ENCODE measurements around the gene JPT1.

JPT1 gene, protein sequence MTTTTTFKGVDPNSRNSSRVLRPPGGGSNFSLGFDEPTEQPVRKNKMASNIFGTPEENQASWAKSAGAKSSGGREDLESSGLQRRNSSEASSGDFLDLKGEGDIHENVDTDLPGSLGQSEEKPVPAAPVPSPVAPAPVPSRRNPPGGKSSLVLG

DNA sequence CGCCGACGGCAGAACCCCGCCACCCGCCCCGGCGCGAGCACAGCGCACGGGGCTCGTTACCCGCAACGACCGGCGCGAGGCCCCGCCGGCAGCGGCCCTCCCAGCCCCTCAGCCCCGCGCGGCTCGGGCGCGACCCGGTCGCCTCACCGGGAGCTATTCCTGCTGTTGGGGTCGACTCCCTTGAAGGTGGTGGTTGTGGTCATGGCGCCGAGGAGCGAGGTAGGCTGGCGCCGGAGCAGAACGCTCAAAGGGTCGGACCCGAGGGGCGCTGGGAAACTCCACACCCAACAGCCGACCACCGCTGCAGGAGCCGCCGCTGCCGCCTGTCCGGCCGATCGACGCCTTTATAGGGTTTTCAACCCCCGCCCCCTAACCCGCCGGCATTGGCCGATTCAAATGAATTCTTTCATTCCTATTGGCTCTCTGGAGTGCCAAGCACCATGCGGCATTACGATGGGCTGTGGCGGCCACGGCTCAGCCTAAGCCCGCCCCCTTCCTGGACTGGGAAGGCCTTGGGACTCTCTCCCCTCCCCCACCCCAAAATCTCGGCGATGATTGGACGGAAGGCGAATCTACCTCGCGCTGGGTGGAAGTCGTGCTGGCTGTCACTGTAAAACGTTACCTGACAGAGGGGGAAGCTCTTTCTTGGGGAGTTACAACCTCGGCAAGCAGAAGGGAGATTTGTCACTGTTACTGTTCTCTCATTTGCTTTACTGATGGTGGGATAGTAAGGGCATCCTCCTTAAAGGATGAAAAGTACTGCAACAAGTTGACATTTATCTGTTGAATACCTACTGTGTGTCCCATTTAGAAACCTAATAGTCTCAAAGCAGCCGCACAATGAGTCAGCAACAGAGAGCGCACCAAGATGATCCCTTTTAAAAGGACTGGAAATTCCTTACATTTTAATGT is at the start of gene JPT1:
Gene JPT1, minus strand, starts transcription at position 318 of the 912 bp plus-strand sequence. Its CDS starts 115 bp downstream, at position 203.
- Histone ChIP-seq H3K36me3 (replicated peaks) (no peaks in the 10 kb centered on the region), H3K27ac (peak within 1 kb of the TSS; percentile 60), H3K27me3 (replicated peaks) (no peaks in the 10 kb centered on the region), H3K4me3 (ENCODE audit: low read depth, low read length) (peak within 1 kb of the TSS; percentile 95)
- TF ChIP-seq, protein P1, sequence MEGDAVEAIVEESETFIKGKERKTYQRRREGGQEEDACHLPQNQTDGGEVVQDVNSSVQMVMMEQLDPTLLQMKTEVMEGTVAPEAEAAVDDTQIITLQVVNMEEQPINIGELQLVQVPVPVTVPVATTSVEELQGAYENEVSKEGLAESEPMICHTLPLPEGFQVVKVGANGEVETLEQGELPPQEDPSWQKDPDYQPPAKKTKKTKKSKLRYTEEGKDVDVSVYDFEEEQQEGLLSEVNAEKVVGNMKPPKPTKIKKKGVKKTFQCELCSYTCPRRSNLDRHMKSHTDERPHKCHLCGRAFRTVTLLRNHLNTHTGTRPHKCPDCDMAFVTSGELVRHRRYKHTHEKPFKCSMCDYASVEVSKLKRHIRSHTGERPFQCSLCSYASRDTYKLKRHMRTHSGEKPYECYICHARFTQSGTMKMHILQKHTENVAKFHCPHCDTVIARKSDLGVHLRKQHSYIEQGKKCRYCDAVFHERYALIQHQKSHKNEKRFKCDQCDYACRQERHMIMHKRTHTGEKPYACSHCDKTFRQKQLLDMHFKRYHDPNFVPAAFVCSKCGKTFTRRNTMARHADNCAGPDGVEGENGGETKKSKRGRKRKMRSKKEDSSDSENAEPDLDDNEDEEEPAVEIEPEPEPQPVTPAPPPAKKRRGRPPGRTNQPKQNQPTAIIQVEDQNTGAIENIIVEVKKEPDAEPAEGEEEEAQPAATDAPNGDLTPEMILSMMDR (IDR thresholded peaks at IDR 0.05; ENCODE audit: low read depth, low read length, missing control alignments), result no peak
- in situ Hi-C loops (cut with HindIII; ENCODE audit: low pct_ligation_motif_present, low sequenced_read_pairs), result no loop called here
- DNase-seq, result peak; percentile 99

DNA sequence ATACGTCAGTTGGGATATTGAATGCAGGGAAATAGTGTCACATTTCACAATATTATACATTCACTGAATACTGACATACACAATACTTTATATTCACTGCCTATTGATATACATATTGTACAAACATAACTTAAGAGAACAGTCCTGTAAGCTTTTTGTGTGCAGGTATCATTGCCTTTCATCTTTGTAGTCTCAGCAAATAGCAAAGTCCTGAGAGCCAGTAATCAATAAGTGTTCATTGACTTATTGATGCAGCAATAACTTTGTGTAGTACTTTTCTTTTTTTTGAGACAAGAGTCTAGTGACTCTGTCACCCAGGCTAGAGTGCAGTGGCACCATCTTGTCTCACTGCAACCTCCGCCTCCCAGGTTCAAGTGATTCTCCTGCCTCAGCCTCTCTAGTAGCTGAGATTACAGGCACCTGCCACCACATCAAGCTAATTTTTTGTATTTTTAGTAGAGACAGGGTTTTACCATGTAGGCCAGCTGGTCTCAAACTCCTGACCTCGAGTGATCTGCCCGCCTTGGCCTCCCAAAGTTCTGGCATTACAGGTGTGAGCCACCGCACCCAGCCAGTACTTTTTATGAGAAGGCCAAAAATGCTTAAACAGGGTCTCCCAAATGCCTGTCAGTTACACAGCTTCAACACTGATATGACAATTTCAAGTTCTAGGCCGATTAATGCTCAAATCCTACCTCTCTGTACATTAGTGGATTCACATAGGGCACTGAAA is 45.7 kb upstream of the JPT1 start:
- DNase-seq, result no peak
- H3K36me3 ChIP-seq (replicated peaks), result no peaks in the 10 kb centered on the region
- H3K27ac ChIP-seq, result no peak overlapping the region
- TF ChIP-seq, protein P1 (IDR thresholded peaks at IDR 0.05; ENCODE audit: low read depth, low read length, missing control alignments), result no peak
- in situ Hi-C loops (cut with HindIII; ENCODE audit: low pct_ligation_motif_present, low sequenced_read_pairs), result no loop called here
- H3K27me3 ChIP-seq (replicated peaks), result no peaks in the 10 kb centered on the region
- H3K4me3 ChIP-seq (ENCODE audit: low read depth, low read length), result no peak overlapping the region

DNA sequence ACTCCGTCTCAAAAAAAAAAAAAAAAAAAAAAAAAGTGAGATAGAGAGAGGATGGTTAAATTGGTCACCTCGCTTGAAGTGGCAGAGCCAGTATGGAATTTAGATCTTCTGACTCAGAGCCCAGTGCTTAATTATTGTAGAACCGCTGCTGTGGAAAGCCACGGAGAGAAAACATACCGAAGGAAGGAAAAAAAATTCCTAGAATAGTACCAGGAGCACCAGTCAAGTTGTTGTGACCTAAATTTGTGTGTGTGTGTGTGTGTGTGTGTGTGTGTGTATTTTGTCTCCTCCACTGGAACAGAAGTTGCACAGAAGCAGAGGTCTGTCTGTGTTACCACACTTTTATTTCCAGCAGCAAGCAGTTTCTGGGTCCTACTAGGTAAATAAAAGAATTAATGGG is 40.6 kb upstream of the JPT1 start:
- Histone ChIP-seq H3K36me3 (replicated peaks) (no peaks in the 10 kb centered on the region), H3K27me3 (replicated peaks) (no peaks in the 10 kb centered on the region), H3K4me3 (ENCODE audit: low read depth, low read length) (no peak overlapping the region), H3K27ac (no peak overlapping the region)
- TF ChIP-seq, protein P1 (IDR thresholded peaks at IDR 0.05; ENCODE audit: low read depth, low read length, missing control alignments), result no peak
- no peak for DNase-seq
- in situ Hi-C loops (cut with HindIII; ENCODE audit: low pct_ligation_motif_present, low sequenced_read_pairs), result no loop called here

DNA sequence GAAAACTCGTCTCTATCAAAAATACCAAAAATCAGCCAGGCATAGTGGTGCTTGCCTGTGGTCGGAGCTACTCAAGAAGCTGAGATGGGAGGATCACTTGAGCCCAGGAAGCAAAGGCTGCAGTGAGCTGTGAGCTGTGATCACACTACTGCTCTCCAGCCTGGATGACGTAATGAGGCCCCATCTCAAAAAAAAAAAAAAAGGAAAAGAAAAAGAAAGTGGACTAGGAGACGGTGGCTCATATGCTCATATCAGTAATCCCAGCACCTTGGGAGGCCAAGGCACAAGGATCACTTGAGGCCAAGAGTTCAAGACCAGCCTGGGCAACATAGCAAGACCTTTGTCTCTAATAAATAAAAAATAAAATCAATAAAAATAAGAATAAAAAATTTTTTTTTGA is 37.3 kb upstream of the JPT1 start:
- H3K27ac ChIP-seq, result no peak overlapping the region
- DNase-seq, result no peak
- in situ Hi-C loops (cut with HindIII; ENCODE audit: low pct_ligation_motif_present, low sequenced_read_pairs), result no loop called here
- no peaks in the 10 kb centered on the region for H3K27me3 ChIP-seq (replicated peaks)
- no peaks in the 10 kb centered on the region for H3K36me3 ChIP-seq (replicated peaks)
- no peak overlapping the region for H3K4me3 ChIP-seq (ENCODE audit: low read depth, low read length)
- TF ChIP-seq, protein P1 (IDR thresholded peaks at IDR 0.05; ENCODE audit: low read depth, low read length, missing control alignments), result no peak

DNA sequence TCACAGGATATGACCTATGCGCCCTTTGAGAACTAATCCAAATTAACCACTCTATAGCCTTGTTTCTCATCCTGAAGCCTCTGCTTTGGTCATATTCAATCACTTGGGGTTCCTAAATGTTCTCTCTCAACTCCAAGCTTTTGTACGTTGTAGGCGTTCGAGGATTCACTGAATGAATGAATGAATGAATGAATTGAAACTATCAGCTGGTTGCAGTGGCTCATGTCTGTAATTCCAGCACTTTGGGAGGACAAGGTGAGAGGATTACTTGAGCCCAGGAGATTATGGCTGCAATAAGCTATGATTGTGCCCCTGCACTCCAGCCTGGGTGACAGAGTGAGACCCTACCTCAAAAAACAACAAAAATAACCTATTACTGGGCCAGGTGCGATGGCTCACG is 34.3 kb upstream of the JPT1 start:
- no peaks in the 10 kb centered on the region for H3K36me3 ChIP-seq (replicated peaks)
- no peak for DNase-seq
- no peak overlapping the region for H3K27ac ChIP-seq
- TF ChIP-seq, protein P1 (IDR thresholded peaks at IDR 0.05; ENCODE audit: low read depth, low read length, missing control alignments), result no peak
- in situ Hi-C loops (cut with HindIII; ENCODE audit: low pct_ligation_motif_present, low sequenced_read_pairs), result no loop called here
- no peaks in the 10 kb centered on the region for H3K27me3 ChIP-seq (replicated peaks)
- H3K4me3 ChIP-seq (ENCODE audit: low read depth, low read length), result no peak overlapping the region

All from brain microvascular endothelial cell (primary cell).